ENCODE data around the gene CYP4F3. TPM values are rescaled to one million over a fixed set of nuclear protein-coding genes. Genes with fewer than 3 reads are reported as not detected.

Gene CYP4F3
- total RNA-seq, 4 donors from 2014 or later = 0.06 to 0.66 TPM; not detected in 2

GRCh38 chr19:15622991-15623390 is 17.7 kb upstream of the CYP4F3 start:
- WGBS = 47% methylated on average over 2 of the region's 11 CpGs
- intact Hi-C loops (cut with DNase I) = no loop called here
- Histone ChIP-seq H3K27ac (replicated peaks in 1 of 4) (no peak overlapping the region), H3K9me3 (no peaks in the 10 kb centered on the region), H3K4me3 (no peak overlapping the region), H3K36me3 (no peaks in the 10 kb centered on the region), H3K4me1 (no peaks in the 10 kb centered on the region), H3K27me3 (peaks cover 0 to 68% (median 0%) of the 10 kb centered on the region in 4 donors)
- no peak for DNase-seq (ENCODE audit: extremely low spot score)
- TF ChIP-seq POLR2A (IDR thresholded peaks at IDR 0.05; ENCODE audit: low read depth) (no peak), CTCF (IDR thresholded peaks at IDR 0.05) (no peak), EP300 (IDR thresholded peaks at IDR 0.05) (no peak), POLR2AphosphoS5 (IDR thresholded peaks at IDR 0.05) (no peak)

- Histone ChIP-seq H3K9me3 (no peaks in the 10 kb centered on the region), H3K36me3 (no peaks in the 10 kb centered on the region), H3K4me1 (no peaks in the 10 kb centered on the region), H3K4me3 (no peak overlapping the region), H3K27me3 (peaks cover 0 to 68% (median under 1%) of the 10 kb centered on the region in 4 donors), H3K27ac (replicated peaks in 1 of 4) (no peak overlapping the region)
- WGBS = 4% methylated on average over 8 of the region's 9 CpGs
- intact Hi-C loops (cut with DNase I) = no loop called here
- TF ChIP-seq CTCF (IDR thresholded peaks at IDR 0.05) (no peak), POLR2A (IDR thresholded peaks at IDR 0.05; ENCODE audit: low read depth) (no peak), POLR2AphosphoS5 (IDR thresholded peaks at IDR 0.05) (no peak), EP300 (IDR thresholded peaks at IDR 0.05) (no peak)
- DNase-seq (ENCODE audit: extremely low spot score) = no peak
Measured at GRCh38 chr19:15623711-15624318, 16.9 kb upstream of the CYP4F3 start.

- Histone ChIP-seq H3K27ac (replicated peaks in 1 of 4) (no peak overlapping the region), H3K36me3 (no peaks in the 10 kb centered on the region), H3K9me3 (no peaks in the 10 kb centered on the region), H3K27me3 (peaks cover 0 to 55% (median 3%) of the 10 kb centered on the region in 4 donors), H3K4me1 (peaks cover 0 to 5% (median 2%) of the 10 kb centered on the region in 4 donors), H3K4me3 (no peak overlapping the region)
- no peak for TF ChIP-seq POLR2AphosphoS5 (IDR thresholded peaks at IDR 0.05)
- no peak for TF ChIP-seq POLR2A (IDR thresholded peaks at IDR 0.05; ENCODE audit: low read depth)
- no peak for TF ChIP-seq CTCF (IDR thresholded peaks at IDR 0.05)
- no peak for TF ChIP-seq EP300 (IDR thresholded peaks at IDR 0.05)
- WGBS = 43% methylated on average over 14 of the region's 22 CpGs
- intact Hi-C loops (cut with DNase I) = loop anchor here (2.0 to 5.0 kb wide), 3 partner anchors 182 to 414 kb away; no protein-coding TSS in a partner anchor
- DNase-seq (ENCODE audit: extremely low spot score) = no peak
Measured at GRCh38 chr19:15628236-15629002, 12.3 kb upstream of the CYP4F3 start.

GRCh38 chr19:15629003-15629880 is 11.5 kb upstream of the CYP4F3 start:
- Histone ChIP-seq H3K27ac (replicated peaks in 1 of 4) (no peak overlapping the region), H3K4me1 (peaks cover 0 to 5% (median 2%) of the 10 kb centered on the region in 4 donors), H3K27me3 (peaks cover 0 to 47% (median 3%) of the 10 kb centered on the region in 4 donors), H3K9me3 (no peaks in the 10 kb centered on the region), H3K36me3 (no peaks in the 10 kb centered on the region), H3K4me3 (no peak overlapping the region)
- no peak for TF ChIP-seq POLR2AphosphoS5 (IDR thresholded peaks at IDR 0.05)
- peak in 2 of 3 experiments; percentile 95 to 97 for TF ChIP-seq CTCF (IDR thresholded peaks at IDR 0.05)
- 1% methylated on average over 6 of the region's 25 CpGs for WGBS
- intact Hi-C loops (cut with DNase I) = loop anchor here (2.0 to 5.0 kb wide), 3 partner anchors 182 to 413 kb away; no protein-coding TSS in a partner anchor
- peak; percentile 94 for DNase-seq (ENCODE audit: extremely low spot score)

Data from esophagus muscularis mucosa (tissue), 4 donors.